Upper lobe of right lung (tissue), 1 donor: Measurements from ENCODE around the gene TBX1. TPM values are rescaled to one million over a fixed set of nuclear protein-coding genes. Genes with fewer than 3 reads are reported as not detected.
"Not testable (repeated sequence)": the region's sequence is repeated elsewhere in the genome, so short reads cannot be mapped to it uniquely, and the experiment has no call there.

Source experiments
- ATAC-seq: fragments of 200-7000 bp; cut with Tn5 transposase; one replicate; pipeline ENCODE4 v1.9.1; 2020; ENCODE audit warnings: mild to moderate bottlenecking, moderate library complexity
- DNase-seq: peaks from one replicate; pipeline ENCODE4 v3.0.0-alpha.2; 2020
- H3K27ac ChIP-seq: fragments of 200-600 bp; one replicate; pipeline ENCODE4 v1.8.0; 2022
- H3K27me3 ChIP-seq: fragments of 200-600 bp; one replicate; pipeline ENCODE4 v1.8.0; 2022; ENCODE audit warnings: mild to moderate bottlenecking
- H3K36me3 ChIP-seq: fragments of 200-600 bp; one replicate; pipeline ENCODE4 v1.8.0; 2022
- H3K4me1 ChIP-seq: fragments of 200-600 bp; one replicate; pipeline ENCODE4 v1.8.0; 2022
- H3K4me3 ChIP-seq: fragments of 200-600 bp; one replicate; pipeline ENCODE4 v1.8.0; 2022; ENCODE audit warnings: mild to moderate bottlenecking
- H3K9me3 ChIP-seq: fragments of 200-600 bp; one replicate; pipeline ENCODE4 v1.8.0; 2022
- CTCF ChIP-seq: fragments of 200-600 bp; IDR thresholded peaks from one replicate; pipeline ENCODE4 v1.8.0; 2022; ENCODE audit warnings: antibody characterized with exemption
- intact Hi-C: fragments of 100-400 bp; cut with DNase I; formaldehyde crosslinking; loops from one replicate; pipeline ENCODE4 v1.11.0; 2022
- total RNA-seq: library from RNA; stranded (reverse); fragmentation: NEBNext Ultra II Directional; extraction: Animal tissue kit (Norgen Biotek cat#: 25700); gene quantifications from one replicate; pipeline ENCODE4 v1.2.1, GENCODE V29; 2021
- donor health status: DM: no; HTN: yes; CAD: no; lungs with severe emphysema.

Gene TBX1
- total RNA-seq, 1 donor from 2014 or later, result 15.4 TPM

- intact Hi-C loops, result no loop called here
- TF ChIP-seq CTCF, result no peak
- H3K4me1 ChIP-seq, result peaks cover 4% of the 10 kb centered on the region
- H3K36me3 ChIP-seq, result no peaks in the 10 kb centered on the region
- DNase-seq (no peak), ATAC-seq (peak; percentile 49)
- H3K27me3 ChIP-seq, result peaks cover 19% of the 10 kb centered on the region
- no peaks in the 10 kb centered on the region for H3K9me3 ChIP-seq
- H3K27ac ChIP-seq, result no peak overlapping the region
- no peak overlapping the region for H3K4me3 ChIP-seq
Observed at GRCh38 chr22:19776433-19777031, 16.0 kb downstream of the TBX1 start.

GRCh38 chr22:19777192-19777591 is 16.6 kb downstream of the TBX1 start:
- H3K4me1 ChIP-seq, H3K36me3 ChIP-seq, H3K9me3 ChIP-seq, DNase-seq, intact Hi-C loops, H3K27ac ChIP-seq, ATAC-seq, H3K4me3 ChIP-seq: not testable (repeated sequence)
- H3K27me3 ChIP-seq, result peaks cover 19% of the 10 kb centered on the region

- Histone ChIP-seq H3K9me3 (no peaks in the 10 kb centered on the region), H3K4me1 (no peaks in the 10 kb centered on the region), H3K4me3 (no peak overlapping the region), H3K27me3 (peaks cover 12% of the 10 kb centered on the region), H3K36me3 (no peaks in the 10 kb centered on the region), H3K27ac (no peak overlapping the region)
- intact Hi-C loops, result no loop called here
- no peak for TF ChIP-seq CTCF
- ATAC-seq, result no peak
- DNase-seq, result no peak
Observed at GRCh38 chr22:19779011-19779421, 18.4 kb downstream of the TBX1 start.

GRCh38 chr22:19779685-19780268 is 19.2 kb downstream of the TBX1 start:
- DNase-seq (no peak), ATAC-seq (no peak)
- no peaks in the 10 kb centered on the region for H3K36me3 ChIP-seq
- H3K4me1 ChIP-seq, result no peaks in the 10 kb centered on the region
- no peak overlapping the region for H3K27ac ChIP-seq
- intact Hi-C loops, result no loop called here
- H3K27me3 ChIP-seq, result peaks cover 9% of the 10 kb centered on the region
- no peak overlapping the region for H3K4me3 ChIP-seq
- TF ChIP-seq CTCF, result no peak
- no peaks in the 10 kb centered on the region for H3K9me3 ChIP-seq

GRCh38 chr22:19782533-19782932 is 22.0 kb downstream of the TBX1 start:
- DNase-seq, result no peak
- no peak for ATAC-seq
- no peaks in the 10 kb centered on the region for H3K4me1 ChIP-seq

More at GRCh38 chr22:19782533-19782932, 22.0 kb downstream of the TBX1 start:
- H3K4me3 ChIP-seq, result no peak overlapping the region
- H3K27ac ChIP-seq, result no peak overlapping the region
- no peaks in the 10 kb centered on the region for H3K9me3 ChIP-seq
- H3K27me3 ChIP-seq, result no peaks in the 10 kb centered on the region
- no peak for TF ChIP-seq CTCF
- H3K36me3 ChIP-seq, result no peaks in the 10 kb centered on the region
- intact Hi-C loops, result no loop called here
